OCI-LY3 (cell line): Measurements from ENCODE around the gene ASB6.

ENCODE experiments used
- H2AFZ ChIP-seq: fragments of 200-600, 300-600 bp; shearing (Covaris generic); 2 replicates; pipeline ENCODE4 v1.6.0; 2014; ENCODE audit warnings: antibody characterized with exemption, low read depth, low read length
- H3K27ac ChIP-seq: fragments of 200-600, 300-600 bp; sonication (generic); 2 replicates; pipeline ENCODE4 v1.5.1; 2014; ENCODE audit warnings: mild to moderate bottlenecking, low read length, moderate library complexity, mixed read lengths
- H3K27me3 ChIP-seq: fragments of 200-600, 300-600 bp; sonication (generic); 2 replicates; pipeline ENCODE4 v1.6.1; 2014; ENCODE audit warnings: low read depth, low read length, mixed read lengths
- H3K36me3 ChIP-seq: fragments of 200-600, 300-600 bp; sonication (generic); replicated peaks from 2 replicates; pipeline ENCODE3; 2014; ENCODE audit warnings: low read depth, low read length, mixed read lengths
- H3K4me1 ChIP-seq: fragments of 300-600, 200-600 bp; sonication (generic); 2 replicates; pipeline ENCODE4 v1.6.1; 2014; ENCODE audit warnings: low read length, mixed read lengths
- H3K4me2 ChIP-seq: fragments of 200-600, 300-600 bp; sonication (generic); 2 replicates; pipeline ENCODE4 v1.6.1; 2014; ENCODE audit warnings: low read length, mixed read lengths
- H3K4me3 ChIP-seq: fragments of 300-600, 200-600 bp; sonication (generic); 2 replicates; pipeline ENCODE4 v1.5.1; 2014; ENCODE audit warnings: antibody characterized with exemption, mild to moderate bottlenecking, low read length, moderate library complexity
- H3K79me2 ChIP-seq: fragments of 300-600, 200-600 bp; shearing (Covaris generic); 2 replicates; pipeline ENCODE4 v1.6.1; 2014; ENCODE audit warnings: mild to moderate bottlenecking, low read length, mixed read lengths
- H3K9ac ChIP-seq: fragments of 300-600, 200-600 bp; shearing (Covaris generic); 2 replicates; pipeline ENCODE4 v1.6.0; 2014; ENCODE audit warnings: mild to moderate bottlenecking, low read length, moderate library complexity
- H3K9me3 ChIP-seq: fragments of 200-600, 300-600 bp; shearing (Covaris generic); 2 replicates; pipeline ENCODE4 v1.6.1; 2014; ENCODE audit warnings: low read length, mixed read lengths; ENCODE audit not compliant: insufficient read depth
- H4K20me1 ChIP-seq: fragments of 200-600, 300-600 bp; sonication (generic); 2 replicates; pipeline ENCODE4 v1.6.1; 2016; ENCODE audit warnings: low read length, mixed read lengths; ENCODE audit not compliant: insufficient read depth
- EZH2phosphoT487 ChIP-seq: fragments of 200-600 bp; shearing (Covaris generic); IDR thresholded peaks from 2 replicates; pipeline ENCODE4 v1.6.1; 2018; ENCODE audit warnings: antibody characterized with exemption, mixed run types, low read depth
- TF ChIP-seq, protein P1 (sequence below): fragments of 200-600, 300-600 bp; sonication (generic); IDR thresholded peaks from 2 replicates; pipeline ENCODE4 v1.5.1; 2014; ENCODE audit warnings: antibody characterized with exemption, low read length, low read depth

Gene ASB6

DNA sequence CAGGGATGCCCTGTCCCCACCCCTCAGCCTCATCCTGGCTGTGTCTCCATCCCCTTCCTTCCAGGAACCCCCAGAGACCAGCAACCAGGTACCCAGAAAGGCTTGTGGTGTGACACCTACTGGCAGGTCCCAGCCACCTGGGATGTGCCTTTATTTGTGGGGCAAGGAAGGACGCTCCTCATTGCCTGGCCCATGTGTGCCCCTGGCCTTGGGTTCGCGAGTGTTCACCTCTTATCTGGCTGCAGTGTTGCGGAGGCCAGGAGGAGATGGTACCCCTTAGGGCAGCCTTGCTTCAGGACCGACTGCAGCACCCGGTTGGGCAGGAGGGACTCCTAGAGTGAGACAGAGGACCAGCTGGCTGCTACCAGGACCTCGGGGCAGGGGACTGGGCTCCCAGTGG, 29.8 kb downstream of the ASB6 start:
- no peaks in the 10 kb centered on the region for H3K36me3 ChIP-seq
- H3K79me2 ChIP-seq = no peaks in the 10 kb centered on the region
- no peak overlapping the region for H3K27ac ChIP-seq

DNA sequence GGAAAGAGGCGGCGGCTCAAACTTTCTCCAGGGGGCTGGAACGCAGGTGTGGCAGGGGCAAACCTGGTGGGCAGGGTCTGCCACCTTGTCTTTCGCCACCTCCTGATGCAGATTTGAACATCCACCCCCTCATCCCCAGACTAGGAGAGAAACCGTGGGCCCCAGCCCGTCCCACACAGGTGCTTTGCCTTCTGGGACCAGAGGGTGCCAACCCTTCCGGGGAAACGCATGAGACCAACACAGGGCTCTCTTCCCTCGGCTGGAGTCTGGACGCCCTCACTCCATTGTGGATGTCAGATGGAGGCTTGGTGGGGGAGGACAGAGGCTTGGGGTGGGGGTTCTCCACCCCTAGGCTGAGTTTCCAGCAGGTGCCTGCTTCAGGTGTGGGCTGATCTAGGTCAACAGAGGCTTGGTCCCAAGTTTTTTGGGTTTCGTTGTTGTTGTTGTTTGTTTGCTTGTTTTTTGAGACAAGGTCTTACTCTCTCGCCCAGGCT, 30.6 kb downstream of the ASB6 start:
- peak overlapping the region; percentile 86 for H3K4me2 ChIP-seq
- H3K4me3 ChIP-seq = peak overlapping the region; percentile 84
- H3K9ac ChIP-seq = 0 out of 2 replicates have a peak overlapping the region, but pooled peaks have one; percentile 42
- no peaks in the 10 kb centered on the region for H4K20me1 ChIP-seq
- TF ChIP-seq, protein P1, sequence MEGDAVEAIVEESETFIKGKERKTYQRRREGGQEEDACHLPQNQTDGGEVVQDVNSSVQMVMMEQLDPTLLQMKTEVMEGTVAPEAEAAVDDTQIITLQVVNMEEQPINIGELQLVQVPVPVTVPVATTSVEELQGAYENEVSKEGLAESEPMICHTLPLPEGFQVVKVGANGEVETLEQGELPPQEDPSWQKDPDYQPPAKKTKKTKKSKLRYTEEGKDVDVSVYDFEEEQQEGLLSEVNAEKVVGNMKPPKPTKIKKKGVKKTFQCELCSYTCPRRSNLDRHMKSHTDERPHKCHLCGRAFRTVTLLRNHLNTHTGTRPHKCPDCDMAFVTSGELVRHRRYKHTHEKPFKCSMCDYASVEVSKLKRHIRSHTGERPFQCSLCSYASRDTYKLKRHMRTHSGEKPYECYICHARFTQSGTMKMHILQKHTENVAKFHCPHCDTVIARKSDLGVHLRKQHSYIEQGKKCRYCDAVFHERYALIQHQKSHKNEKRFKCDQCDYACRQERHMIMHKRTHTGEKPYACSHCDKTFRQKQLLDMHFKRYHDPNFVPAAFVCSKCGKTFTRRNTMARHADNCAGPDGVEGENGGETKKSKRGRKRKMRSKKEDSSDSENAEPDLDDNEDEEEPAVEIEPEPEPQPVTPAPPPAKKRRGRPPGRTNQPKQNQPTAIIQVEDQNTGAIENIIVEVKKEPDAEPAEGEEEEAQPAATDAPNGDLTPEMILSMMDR = no peak
- TF ChIP-seq EZH2phosphoT487 = no peak
- H3K27me3 ChIP-seq = peaks cover 22% of the 10 kb centered on the region
- no peaks in the 10 kb centered on the region for H3K36me3 ChIP-seq
- no peaks in the 10 kb centered on the region for H3K79me2 ChIP-seq
- peaks cover 9% of the 10 kb centered on the region for H3K4me1 ChIP-seq
- H2AFZ ChIP-seq = peak overlapping the region; percentile 55
- no peaks in the 10 kb centered on the region for H3K9me3 ChIP-seq
- H3K27ac ChIP-seq = no peak overlapping the region

More for the DNA sequence above, 29.8 kb downstream of the ASB6 start:
- Histone ChIP-seq H2AFZ (no peak overlapping the region), H3K27me3 (peaks cover 22% of the 10 kb centered on the region), H3K9me3 (no peaks in the 10 kb centered on the region), H3K4me3 (no peak overlapping the region), H3K4me2 (no peak overlapping the region), H3K9ac (no peak overlapping the region), H3K4me1 (peaks cover 9% of the 10 kb centered on the region), H4K20me1 (no peaks in the 10 kb centered on the region)
- TF ChIP-seq EZH2phosphoT487 = no peak

DNA sequence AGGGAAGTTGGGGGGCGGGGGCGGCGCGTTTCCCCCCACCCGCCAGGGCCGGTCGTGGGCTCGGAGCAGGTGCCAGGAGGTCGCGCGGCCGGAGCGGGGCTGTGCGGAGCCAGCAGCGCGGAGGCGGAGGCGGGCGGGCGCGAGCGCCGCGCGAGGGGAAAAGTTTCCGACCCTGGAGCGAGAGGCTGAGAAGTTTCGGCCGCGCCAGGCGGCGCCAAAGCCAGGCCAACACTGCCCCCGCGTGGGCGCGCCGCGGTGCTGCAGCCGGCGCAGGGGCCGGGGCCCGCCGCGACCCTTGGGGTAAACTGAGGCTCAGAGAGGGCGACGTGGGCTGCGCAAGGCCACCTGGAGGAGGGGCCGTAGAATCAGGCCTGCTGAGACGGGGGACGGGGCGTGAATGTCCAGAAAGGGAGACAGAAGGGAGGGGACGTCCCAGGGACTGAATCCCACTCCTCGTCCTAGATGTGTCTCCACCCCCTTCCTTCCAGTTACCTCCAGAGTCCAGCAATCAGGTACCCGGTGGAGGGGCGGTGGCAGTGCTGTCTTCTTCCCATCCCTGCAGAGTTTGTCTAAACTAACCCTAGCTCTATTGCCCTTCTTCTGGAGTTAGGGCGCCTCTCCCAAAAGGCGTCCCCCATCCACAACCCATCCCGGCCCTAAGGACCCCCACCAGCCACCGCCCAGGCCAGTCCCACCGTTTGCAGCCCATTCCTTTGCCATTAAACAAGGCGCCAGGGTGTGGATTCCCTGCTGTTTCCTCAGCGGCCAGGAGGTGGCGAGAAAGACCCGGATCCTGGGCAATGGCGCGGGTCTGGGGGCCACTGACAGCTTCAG, 31.3 kb downstream of the ASB6 start:
- Histone ChIP-seq H3K36me3 (no peaks in the 10 kb centered on the region), H3K9me3 (no peaks in the 10 kb centered on the region), H3K4me1 (peaks cover 9% of the 10 kb centered on the region), H3K4me3 (peak overlapping the region; percentile 84), H3K4me2 (peak overlapping the region; percentile 86), H3K27me3 (peaks cover 22% of the 10 kb centered on the region), H4K20me1 (no peaks in the 10 kb centered on the region), H2AFZ (peak overlapping the region; percentile 55), H3K9ac (peak overlapping the region; percentile 68), H3K27ac (no peak overlapping the region), H3K79me2 (no peaks in the 10 kb centered on the region)
- TF ChIP-seq, protein P1 = peak; percentile 83
- no peak for TF ChIP-seq EZH2phosphoT487

DNA sequence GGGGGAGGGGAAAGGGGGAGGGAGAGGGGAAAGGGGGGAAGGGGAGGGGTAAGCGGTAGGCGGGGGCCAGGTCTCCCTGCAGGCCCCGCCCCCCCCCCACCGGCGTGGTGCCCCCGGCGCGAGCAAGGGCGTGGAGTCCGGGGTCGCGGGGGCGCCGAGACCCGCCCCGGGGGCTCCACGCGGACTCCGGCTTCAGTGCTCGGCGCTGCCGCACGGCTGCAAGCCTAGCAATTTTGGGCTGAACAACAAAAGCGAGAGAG, 31.8 kb downstream of the ASB6 start:
- no peaks in the 10 kb centered on the region for H3K36me3 ChIP-seq
- peaks cover 9% of the 10 kb centered on the region for H3K4me1 ChIP-seq
- H3K27me3 ChIP-seq = peaks cover 22% of the 10 kb centered on the region
- H3K4me3 ChIP-seq = peak overlapping the region; percentile 84
- H3K9ac ChIP-seq = peak overlapping the region; percentile 68
- no peak overlapping the region for H3K27ac ChIP-seq
- H2AFZ ChIP-seq = peak overlapping the region; percentile 47; the same call in 1 of the 2 replicates
- peak overlapping the region; percentile 86 for H3K4me2 ChIP-seq
- H3K79me2 ChIP-seq = no peaks in the 10 kb centered on the region
- TF ChIP-seq, protein P1 = no peak
- H4K20me1 ChIP-seq = no peaks in the 10 kb centered on the region
- no peaks in the 10 kb centered on the region for H3K9me3 ChIP-seq
